HepG2 (cell line): ENCODE measurements around the gene CDA. TPM values are rescaled to one million over a fixed set of nuclear protein-coding genes. Genes with fewer than 3 reads are reported as not detected.

ENCODE experiments used
- ATAC-seq: fragments of 200-7000 bp; cut with Tn5 transposase; 3 replicates; pipeline ENCODE4 v1.9.1; 2020; ENCODE audit warnings: mild to moderate bottlenecking, moderate library complexity
- BruUV-seq: library from RNA; stranded (reverse); fragments of 400-500 nt; replicated peaks from 2 replicates; lab custom pipeline; 2021; lab: Mats Ljungman, UMichigan
- CTCF ChIA-PET: fragments of 300-600 bp; formaldehyde crosslinking; extraction: SDS; loops from one replicate; lab custom pipeline; 2021; ENCODE audit warnings: low total read pairs, inconsistent platforms, low intra/inter-chr PET ratio; lab: Yijun Ruan, JAX
- POLR2A ChIA-PET: fragments of 350-600 bp; sonication (Branson Sonifier 250); formaldehyde crosslinking; loops from one replicate; lab custom pipeline; 2020; ENCODE audit warnings: antibody characterized with exemption, inconsistent platforms; lab: Yijun Ruan, JAX
- DNase-seq: peaks from one replicate; pipeline ENCODE4 v3.0.0-alpha.2; 2015; ENCODE audit warnings: low spot score
- FAIRE-seq: peaks from 3 replicates; lab custom pipeline; 2011; peaks lifted over from hg19 to GRCh38; lab: Jason Lieb, UNC
- H2AFZ ChIP-seq: one replicate; pipeline ENCODE4 v1.6.1; 2011; ENCODE audit warnings: low read length, inconsistent platforms
- H3K27ac ChIP-seq: fragments of 300-600 bp; 3 replicates; pipeline ENCODE4 v1.8.0; 2011; ENCODE audit warnings: mixed run types, mild to moderate bottlenecking, mixed read lengths, low read length, inconsistent platforms; ENCODE audit not compliant: insufficient read depth; ENCODE audit errors: extremely low read length
- H3K27me3 ChIP-seq, 2 experiments: fragments of 200-600 bp in 1 of 2; 2 replicates in 1 of 2; 3 replicates in 1 of 2; pipeline versions ENCODE4 v1.6.0 to v1.8.0; 2011; ENCODE audit warnings: low read length in 2 of 2, mild to moderate bottlenecking in 2 of 2, moderate library complexity in 2 of 2, inconsistent platforms in 1 of 2; ENCODE audit not compliant: insufficient read depth in 2 of 2, control insufficient read depth in 1 of 2
- H3K36me3 ChIP-seq, 2 experiments: fragments of 200-600 bp in 1 of 2; replicated peaks in 1 of 2; 2 replicates in 1 of 2; 3 replicates in 1 of 2; pipeline versions ENCODE4 v1.5.1 to v1.8.0; 2011; ENCODE audit warnings: low read length in 2 of 2, inconsistent platforms in 1 of 2; ENCODE audit not compliant: insufficient read depth in 2 of 2, control insufficient read depth in 1 of 2
- H3K4me1 ChIP-seq: 2 replicates; pipeline ENCODE4 v1.5.1; 2012; ENCODE audit warnings: low read length, inconsistent platforms; ENCODE audit not compliant: insufficient read depth
- H3K4me2 ChIP-seq: 2 replicates; pipeline ENCODE4 v1.6.0; 2011; ENCODE audit warnings: low read depth, low read length, inconsistent platforms
- H3K4me3 ChIP-seq, 3 experiments: fragments of 200-600 bp in 1 of 3; sonication (generic), shearing (Covaris generic) in 1 of 3; replicated peaks in 1 of 3; 2 replicates each; pipeline ENCODE4 v1.5.1; 2011 to 2016; ENCODE audit warnings: low read length in 3 of 3, inconsistent platforms in 2 of 3, low read depth in 2 of 3, mild to moderate bottlenecking in 2 of 3, control low read depth in 1 of 3, mixed read lengths in 1 of 3; ENCODE audit not compliant: insufficient read depth in 1 of 3
- H3K79me2 ChIP-seq: one replicate; pipeline ENCODE4 v1.6.1; 2011; ENCODE audit warnings: low read length, inconsistent platforms; ENCODE audit not compliant: insufficient read depth
- H3K9ac ChIP-seq: 2 replicates; pipeline ENCODE4 v1.6.0; 2011; ENCODE audit warnings: mild to moderate bottlenecking, low read depth, low read length, inconsistent platforms; ENCODE audit not compliant: insufficient read depth
- H3K9me3 ChIP-seq: 2 replicates; pipeline ENCODE4 v1.5.1; 2012; ENCODE audit warnings: mild to moderate bottlenecking, low read length
- H4K20me1 ChIP-seq: 2 replicates; pipeline ENCODE4 v1.6.0; 2011; ENCODE audit warnings: inconsistent platforms, mild to moderate bottlenecking, low read length, moderate library complexity; ENCODE audit not compliant: insufficient read depth
- AKAP8 ChIP-seq: sonication (generic); formaldehyde crosslinking; IDR thresholded peaks from 2 replicates; pipeline ENCODE4 v1.5.1; 2020; ENCODE audit warnings: mild to moderate bottlenecking, missing genetic modification reagents
- JARID2 ChIP-seq: sonication (generic); formaldehyde crosslinking; IDR thresholded peaks from 2 replicates; pipeline ENCODE4 v1.8.1; 2023; ENCODE audit warnings: missing genetic modification reagents, inconsistent platforms; ENCODE audit not compliant: insufficient replicate concordance
- MAZ ChIP-seq, 2 experiments: sonication (generic) in 1 of 2; formaldehyde crosslinking in 1 of 2; IDR thresholded peaks; 2 replicates each; pipeline versions ENCODE4 v1.5.0 to v1.6.1; 2012 to 2020; ENCODE audit warnings: low read depth in 2 of 2, mild to moderate bottlenecking in 2 of 2, borderline replicate concordance in 1 of 2, improper control_type of control experiment in 1 of 2, low read length in 1 of 2, missing genetic modification reagents in 1 of 2, moderate library complexity in 1 of 2
- PAF1 ChIP-seq: IDR thresholded peaks from 2 replicates; pipeline ENCODE4 v1.6.1; 2016; ENCODE audit warnings: missing genetic modification reagents, missing compliant biosample characterization
- PRMT3 ChIP-seq: sonication (generic); formaldehyde crosslinking; IDR thresholded peaks from 2 replicates; pipeline ENCODE4 v1.8.1; 2022; ENCODE audit warnings: low read depth, mild to moderate bottlenecking, moderate library complexity, missing genetic modification reagents, borderline replicate concordance
- ZC3H4 ChIP-seq: sonication (generic); formaldehyde crosslinking; IDR thresholded peaks from 2 replicates; pipeline ENCODE4 v1.4.0; 2020; ENCODE audit warnings: missing genetic modification reagents, borderline replicate concordance
- ZKSCAN1 ChIP-seq: fragments of 150-350 bp; IDR thresholded peaks from 2 replicates; pipeline ENCODE4 v1.6.1; 2014; ENCODE audit warnings: low read length
- ZNF234 ChIP-seq: sonication (generic); formaldehyde crosslinking; conservative IDR thresholded peaks from 2 replicates; pipeline ENCODE4 v1.5.1; 2020; ENCODE audit warnings: mild to moderate bottlenecking, missing genetic modification reagents
- ZNF512 ChIP-seq: sonication (generic); formaldehyde crosslinking; IDR thresholded peaks from 2 replicates; pipeline ENCODE4 v1.4.0; 2020; ENCODE audit warnings: mild to moderate bottlenecking, missing genetic modification reagents
- ZNF577 ChIP-seq: sonication (generic); formaldehyde crosslinking; IDR thresholded peaks from 2 replicates; pipeline ENCODE4 v1.4.0; 2020; ENCODE audit warnings: mild to moderate bottlenecking, low read depth, missing genetic modification reagents, borderline replicate concordance
- ZNF616 ChIP-seq: sonication (generic); formaldehyde crosslinking; IDR thresholded peaks from 2 replicates; pipeline ENCODE4 v1.5.0; 2020; ENCODE audit warnings: low read depth, mild to moderate bottlenecking, missing genetic modification reagents
- ZNF629 ChIP-seq: sonication (generic); formaldehyde crosslinking; conservative IDR thresholded peaks from 2 replicates; pipeline ENCODE4 v1.5.0; 2020; ENCODE audit warnings: missing genetic modification reagents
- ZNF839 ChIP-seq: sonication (generic); formaldehyde crosslinking; IDR thresholded peaks from 2 replicates; pipeline ENCODE4 v1.4.0; 2020; ENCODE audit warnings: missing genetic modification reagents, mild to moderate bottlenecking, borderline replicate concordance
- ZNF841 ChIP-seq: sonication (generic); formaldehyde crosslinking; IDR thresholded peaks from 2 replicates; pipeline ENCODE4 v1.8.1; 2023; ENCODE audit warnings: missing genetic modification reagents, borderline replicate concordance
- ZNF878 ChIP-seq: sonication (generic); formaldehyde crosslinking; IDR thresholded peaks from 2 replicates; pipeline ENCODE4 v1.8.1; 2023; ENCODE audit warnings: mild to moderate bottlenecking, missing genetic modification reagents, moderate library complexity
- ZXDC ChIP-seq: sonication (generic); formaldehyde crosslinking; IDR thresholded peaks from 2 replicates; pipeline ENCODE4 v1.5.0; 2020; ENCODE audit warnings: mild to moderate bottlenecking, missing genetic modification reagents
- WGBS: methylation state at CpG from one replicate; pipeline ENCODE4 v1.1.6; 2017; ENCODE audit warnings: low lambda C conversion rate; 5-methylcytosine and 5-hydroxymethylcytosine counted together
- in situ Hi-C: cut with HindIII; loops from 2 replicates; pipeline ENCODE4 v1.10.0; 2017; ENCODE audit warnings: low pct_unique_long_range_greater_than_20kb; ENCODE audit not compliant: extremely low pct_ligation_motif_present
- intact Hi-C: fragments of 100-400 bp; cut with micrococcal nuclease; formaldehyde crosslinking; loops from one replicate; pipeline ENCODE4 v1.10.0; 2022; ENCODE audit not compliant: unreplicated experiment
- polyA plus RNA-seq, 8 experiments: library from polyadenylated mRNA; depleted of rRNA in 3 of 8; stranded (reverse) in 7 of 8; unstranded in 1 of 8; fragments of >200 nt; fragmentation: Illumina TruSeq in 4 of 8; extraction: Trizol in 4 of 8; gene quantifications; 2 replicates each; pipeline versions ENCODE4 v1.2.1 to v1.2.3, GENCODE V29; 2011 to 2016; ENCODE audit warnings: low read depth in 4 of 8, missing spikeins in 1 of 8, mixed read lengths in 1 of 8; ENCODE audit not compliant: insufficient read depth in 1 of 8
- total RNA-seq, 5 experiments: library from RNA; depleted of rRNA; stranded (reverse); fragments of >200 nt; fragmentation: Illumina TruSeq; extraction: Trizol; gene quantifications; 2 replicates each; pipeline ENCODE4 v1.2.3, GENCODE V29; 2016; ENCODE audit warnings: low read depth in 1 of 5
- TF ChIP-seq, protein P1 (sequence below): sonication (generic); formaldehyde crosslinking; IDR thresholded peaks from 2 replicates; pipeline ENCODE4 v1.5.0; 2020; ENCODE audit warnings: missing genetic modification reagents, mild to moderate bottlenecking, borderline replicate concordance

CDA gene
- total and polyA plus RNA-seq, 2 of the 13 experiments (the other 11 are each of a cell fraction or from before 2014, with no cell fraction given) = 0.66 to 2.1 TPM

- Histone ChIP-seq H3K9ac (no peak overlapping the region), H4K20me1 (no peaks in the 10 kb centered on the region), H3K27ac (no peak overlapping the region), H3K4me1 (peaks cover 22% of the 10 kb centered on the region), H3K4me2 (no peak overlapping the region), H3K79me2 (no peaks in the 10 kb centered on the region), H2AFZ (no peak overlapping the region), H3K36me3 (no peaks in the 10 kb centered on the region), H3K9me3 (no peaks in the 10 kb centered on the region), H3K27me3 (no peaks in the 10 kb centered on the region), H3K4me3 (no peak overlapping the region)
- CTCF ChIA-PET = no interaction called here
- TF ChIP-seq ZXDC (CRISPR knock-in tag) (no peak), ZNF577 (CRISPR knock-in tag) (no peak), ZNF616 (CRISPR knock-in tag) (no peak), ZC3H4 (CRISPR knock-in tag) (no peak), ZNF629 (peak; percentile 73), ZNF512 (CRISPR knock-in tag) (no peak), MAZ (IDR thresholded peaks at IDR 0.05; ENCODE audit: borderline replicate concordance, low read depth, low read length) (no peak), MAZ (CRISPR knock-in tag; IDR thresholded peaks at IDR 0.05; ENCODE audit: low read depth) (no peak), ZNF234 (CRISPR knock-in tag) (no peak), PAF1 (CRISPR knock-in tag) (no peak), PRMT3 (CRISPR knock-in tag) (no peak), AKAP8 (CRISPR knock-in tag) (no peak), JARID2 (CRISPR knock-in tag) (no peak), ZNF839 (CRISPR knock-in tag) (no peak), ZKSCAN1 (peak; percentile 53; the same call in 1 of the 2 replicates), ZNF841 (CRISPR knock-in tag) (no peak), ZNF878 (CRISPR knock-in tag) (no peak)
- TF ChIP-seq, protein P1, sequence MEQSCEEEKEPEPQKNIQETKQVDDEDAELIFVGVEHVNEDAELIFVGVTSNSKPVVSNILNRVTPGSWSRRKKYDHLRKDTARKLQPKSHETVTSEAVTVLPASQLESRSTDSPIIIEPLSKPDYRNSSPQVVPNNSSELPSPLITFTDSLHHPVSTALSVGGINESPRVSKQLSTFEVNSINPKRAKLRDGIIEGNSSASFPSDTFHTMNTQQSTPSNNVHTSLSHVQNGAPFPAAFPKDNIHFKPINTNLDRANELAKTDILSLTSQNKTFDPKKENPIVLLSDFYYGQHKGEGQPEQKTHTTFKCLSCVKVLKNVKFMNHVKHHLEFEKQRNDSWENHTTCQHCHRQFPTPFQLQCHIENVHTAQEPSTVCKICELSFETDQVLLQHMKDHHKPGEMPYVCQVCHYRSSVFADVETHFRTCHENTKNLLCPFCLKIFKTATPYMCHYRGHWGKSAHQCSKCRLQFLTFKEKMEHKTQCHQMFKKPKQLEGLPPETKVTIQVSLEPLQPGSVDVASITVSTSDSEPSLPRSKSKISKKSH = no peak
- 90% methylated on average over 3 of the region's 3 CpGs for WGBS
- POLR2A ChIA-PET = no interaction called here
- BruUV-seq = no TSS peak
- DNase-seq (no peak), ATAC-seq (no peak), FAIRE-seq (no peak)
- in situ Hi-C loops = no loop called here
- intact Hi-C loops = no loop called here
These were observed 28.1 kb downstream of the CDA start for GRCh38 chr1:20616847-20617487.
